ENCODE results near the gene SETBP1.
A peak's percentile ranks its signal among the peaks of the same experiment; 100 is the strongest.

The SETBP1 gene

DNA sequence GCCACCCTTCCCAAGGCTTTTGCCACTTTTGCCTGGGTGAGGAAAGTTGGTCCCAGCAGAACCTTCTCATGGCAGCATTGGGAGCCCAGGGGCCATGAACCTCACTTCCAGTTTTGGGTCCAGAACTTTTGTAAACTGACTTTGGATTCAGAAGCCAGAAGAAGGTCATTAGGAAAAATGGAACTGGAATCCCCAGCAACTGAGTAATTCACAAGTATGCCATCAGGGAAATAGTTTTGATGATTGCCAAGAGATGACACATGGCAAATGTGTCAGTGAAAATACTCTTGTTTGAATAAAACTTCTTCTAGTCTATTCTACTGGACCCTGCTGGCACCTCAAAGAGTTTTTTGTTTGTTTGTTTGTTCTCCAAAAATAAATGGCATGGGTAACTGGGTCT, 203.7 kb downstream of the SETBP1 start:
- Histone ChIP-seq H4K91ac (ENCODE audit: low read depth, low read length) (no peak overlapping the region), H2AK5ac (ENCODE audit: low read length) (no peak overlapping the region), H3K36me3 (ENCODE audit: control insufficient read depth in 1 of 2, insufficient read depth in 2 of 2, low read length in 2 of 2) (no peaks in the 10 kb centered on the region), H2BK120ac (ENCODE audit: insufficient read depth, low read length, poor library complexity) (no peak overlapping the region), H3K4me2 (ENCODE audit: low read length) (no peak overlapping the region), H2BK5ac (ENCODE audit: low read depth, low read length, poor library complexity) (no peak overlapping the region), H3K4me3 (ENCODE audit: low read depth, low read length) (no peak overlapping the region), H3K4me1 (ENCODE audit: control insufficient read depth in 1 of 2, insufficient read depth in 2 of 2, low read length in 2 of 2) (peaks cover 0 to 7% of the 10 kb centered on the region in 2 experiments), H2BK12ac (ENCODE audit: low read length) (no peak overlapping the region), H4K8ac (ENCODE audit: low read depth, low read length) (no peak overlapping the region), H3K79me1 (ENCODE audit: low read length) (no peaks in the 10 kb centered on the region), H3K4ac (ENCODE audit: low read depth, low read length) (no peak overlapping the region), H3K27ac (ENCODE audit: low read depth, low read length) (no peak overlapping the region), H3K18ac (ENCODE audit: low read length) (no peak overlapping the region), H3K79me2 (ENCODE audit: control insufficient read depth, insufficient read depth, low read length, poor library complexity) (no peaks in the 10 kb centered on the region), H3K23ac (ENCODE audit: low read length) (no peak overlapping the region), H3K14ac (ENCODE audit: low read length) (no peak overlapping the region), H3K9me3 (ENCODE audit: insufficient read depth, low read depth, low read length) (peaks cover 2% of the 10 kb centered on the region), H4K12ac (ENCODE audit: low read depth, low read length) (no peak overlapping the region), H3K27me3 (ENCODE audit: insufficient read depth, low read length) (no peaks in the 10 kb centered on the region), H3K9ac (ENCODE audit: low read length) (no peak overlapping the region), H2AFZ (ENCODE audit: insufficient read depth, low read length, poor library complexity) (no peak overlapping the region)
- DNase-seq, result peak in 1 of 2 donors; percentile 35

GRCh38 chr18:44885507-44885906, 204.8 kb downstream of the SETBP1 start:
- no peak overlapping the region for H3K27ac ChIP-seq (ENCODE audit: low read depth, low read length)
- H2BK5ac ChIP-seq (ENCODE audit: low read depth, low read length, poor library complexity), result no peak overlapping the region
- peaks cover 0 to 7% of the 10 kb centered on the region in 2 experiments for H3K4me1 ChIP-seq (ENCODE audit: control insufficient read depth in 1 of 2, insufficient read depth in 2 of 2, low read length in 2 of 2)
- no peaks in the 10 kb centered on the region for H3K79me1 ChIP-seq (ENCODE audit: low read length)
- no peak overlapping the region for H2AFZ ChIP-seq (ENCODE audit: insufficient read depth, low read length, poor library complexity)
- H3K9ac ChIP-seq (ENCODE audit: low read length), result no peak overlapping the region
- H3K4me3 ChIP-seq (ENCODE audit: low read depth, low read length), result no peak overlapping the region
- H2AK5ac ChIP-seq (ENCODE audit: low read length), result no peak overlapping the region
- no peak overlapping the region for H3K4me2 ChIP-seq (ENCODE audit: low read length)
- no peaks in the 10 kb centered on the region for H3K27me3 ChIP-seq (ENCODE audit: insufficient read depth, low read length)
- no peak for DNase-seq
- no peak overlapping the region for H4K12ac ChIP-seq (ENCODE audit: low read depth, low read length)
- no peak overlapping the region for H4K8ac ChIP-seq (ENCODE audit: low read depth, low read length)
- no peaks in the 10 kb centered on the region for H3K36me3 ChIP-seq (ENCODE audit: control insufficient read depth in 1 of 2, insufficient read depth in 2 of 2, low read length in 2 of 2)
- H2BK12ac ChIP-seq (ENCODE audit: low read length), result no peak overlapping the region
- no peak overlapping the region for H3K4ac ChIP-seq (ENCODE audit: low read depth, low read length)
- no peak overlapping the region for H3K18ac ChIP-seq (ENCODE audit: low read length)
- no peak overlapping the region for H4K91ac ChIP-seq (ENCODE audit: low read depth, low read length)
- peaks cover 1% of the 10 kb centered on the region for H3K9me3 ChIP-seq (ENCODE audit: insufficient read depth, low read depth, low read length)
- no peak overlapping the region for H3K23ac ChIP-seq (ENCODE audit: low read length)
- H3K79me2 ChIP-seq (ENCODE audit: control insufficient read depth, insufficient read depth, low read length, poor library complexity), result no peaks in the 10 kb centered on the region
- H2BK120ac ChIP-seq (ENCODE audit: insufficient read depth, low read length, poor library complexity), result no peak overlapping the region
- WGBS (ENCODE audit: extremely low coverage, insufficient coverage, insufficient read length), result no CpG with 5 or more reads among the region's 4 CpGs
- H3K14ac ChIP-seq (ENCODE audit: low read length), result no peak overlapping the region

DNA sequence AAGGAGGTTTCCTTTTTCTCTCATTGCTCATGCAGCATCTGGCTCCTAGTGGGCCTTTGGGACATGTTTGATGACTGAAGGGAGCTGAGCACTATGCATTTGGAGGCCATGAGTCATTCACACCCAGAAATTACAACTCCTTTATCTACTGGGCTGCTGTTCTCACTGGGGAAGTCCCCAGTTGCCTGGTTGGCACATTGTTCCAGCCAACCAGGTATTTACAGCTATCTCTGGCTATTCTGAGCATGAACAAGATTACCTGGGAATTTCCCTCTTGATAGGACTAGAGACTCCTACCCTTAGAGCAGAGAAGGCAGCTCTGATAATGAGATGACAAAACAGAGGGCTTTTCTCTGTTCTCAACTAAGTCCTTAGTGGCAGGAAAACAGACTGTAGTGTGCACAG, 206.5 kb downstream of the SETBP1 start:
- H4K91ac ChIP-seq (ENCODE audit: low read depth, low read length), result no peak overlapping the region
- no peaks in the 10 kb centered on the region for H3K27me3 ChIP-seq (ENCODE audit: insufficient read depth, low read length)

GRCh38 chr18:44889111-44889510, 208.4 kb downstream of the SETBP1 start:
- DNase-seq, result no peak
- H2AK5ac ChIP-seq (ENCODE audit: low read length), result no peak overlapping the region
- no peak overlapping the region for H3K4ac ChIP-seq (ENCODE audit: low read depth, low read length)
- H3K79me1 ChIP-seq (ENCODE audit: low read length), result no peaks in the 10 kb centered on the region
- H4K91ac ChIP-seq (ENCODE audit: low read depth, low read length), result no peak overlapping the region
- no peaks in the 10 kb centered on the region for H3K9me3 ChIP-seq (ENCODE audit: insufficient read depth, low read depth, low read length)
- no peak overlapping the region for H2BK12ac ChIP-seq (ENCODE audit: low read length)
- H3K4me1 ChIP-seq (ENCODE audit: control insufficient read depth in 1 of 2, insufficient read depth in 2 of 2, low read length in 2 of 2), result peaks cover 0 to 7% of the 10 kb centered on the region in 2 experiments
- no peaks in the 10 kb centered on the region for H3K27me3 ChIP-seq (ENCODE audit: insufficient read depth, low read length)
- H3K14ac ChIP-seq (ENCODE audit: low read length), result no peak overlapping the region
- no peak overlapping the region for H2BK5ac ChIP-seq (ENCODE audit: low read depth, low read length, poor library complexity)
- no peak overlapping the region for H2AFZ ChIP-seq (ENCODE audit: insufficient read depth, low read length, poor library complexity)
- H3K27ac ChIP-seq (ENCODE audit: low read depth, low read length), result no peak overlapping the region
- no peaks in the 10 kb centered on the region for H3K36me3 ChIP-seq (ENCODE audit: control insufficient read depth in 1 of 2, insufficient read depth in 2 of 2, low read length in 2 of 2)
- WGBS (ENCODE audit: extremely low coverage, insufficient coverage, insufficient read length), result no CpG with 5 or more reads among the region's 1 CpG
- H3K9ac ChIP-seq (ENCODE audit: low read length), result no peak overlapping the region
- H4K8ac ChIP-seq (ENCODE audit: low read depth, low read length), result no peak overlapping the region
- H2BK120ac ChIP-seq (ENCODE audit: insufficient read depth, low read length, poor library complexity), result no peak overlapping the region
- H3K23ac ChIP-seq (ENCODE audit: low read length), result no peak overlapping the region
- H3K18ac ChIP-seq (ENCODE audit: low read length), result no peak overlapping the region
- H3K79me2 ChIP-seq (ENCODE audit: control insufficient read depth, insufficient read depth, low read length, poor library complexity), result no peaks in the 10 kb centered on the region
- H3K4me3 ChIP-seq (ENCODE audit: low read depth, low read length), result no peak overlapping the region
- no peak overlapping the region for H4K12ac ChIP-seq (ENCODE audit: low read depth, low read length)
- H3K4me2 ChIP-seq (ENCODE audit: low read length), result no peak overlapping the region

More for the DNA sequence above, 206.5 kb downstream of the SETBP1 start:
- peak; percentile 15 to 40 for DNase-seq
- Histone ChIP-seq H2AFZ (ENCODE audit: insufficient read depth, low read length, poor library complexity) (no peak overlapping the region), H3K79me1 (ENCODE audit: low read length) (no peaks in the 10 kb centered on the region), H2BK120ac (ENCODE audit: insufficient read depth, low read length, poor library complexity) (no peak overlapping the region), H3K9me3 (ENCODE audit: insufficient read depth, low read depth, low read length) (no peaks in the 10 kb centered on the region), H2AK5ac (ENCODE audit: low read length) (no peak overlapping the region), H3K23ac (ENCODE audit: low read length) (no peak overlapping the region), H3K4me2 (ENCODE audit: low read length) (no peak overlapping the region), H4K12ac (ENCODE audit: low read depth, low read length) (no peak overlapping the region), H3K14ac (ENCODE audit: low read length) (no peak overlapping the region), H4K8ac (ENCODE audit: low read depth, low read length) (no peak overlapping the region), H3K18ac (ENCODE audit: low read length) (no peak overlapping the region), H3K36me3 (ENCODE audit: control insufficient read depth in 1 of 2, insufficient read depth in 2 of 2, low read length in 2 of 2) (no peaks in the 10 kb centered on the region), H3K27ac (ENCODE audit: low read depth, low read length) (no peak overlapping the region), H3K79me2 (ENCODE audit: control insufficient read depth, insufficient read depth, low read length, poor library complexity) (no peaks in the 10 kb centered on the region), H2BK5ac (ENCODE audit: low read depth, low read length, poor library complexity) (no peak overlapping the region), H3K4me1 (ENCODE audit: control insufficient read depth in 1 of 2, insufficient read depth in 2 of 2, low read length in 2 of 2) (peaks cover 0 to 7% of the 10 kb centered on the region in 2 experiments), H3K4me3 (ENCODE audit: low read depth, low read length) (no peak overlapping the region), H3K9ac (ENCODE audit: low read length) (no peak overlapping the region), H3K4ac (ENCODE audit: low read depth, low read length) (no peak overlapping the region), H2BK12ac (ENCODE audit: low read length) (no peak overlapping the region)
